AG04450 (cell line): ENCODE data around the gene MIGA1. TPM values are rescaled to one million over a fixed set of nuclear protein-coding genes. Genes with fewer than 3 reads are reported as not detected.

Experiments
- CTCF ChIA-PET: fragments of 300-600, 350-600 bp; formaldehyde crosslinking; extraction: SDS; loops from one replicate; lab custom pipeline; 2022; ENCODE audit warnings: antibody characterized with exemption, inconsistent platforms; lab: Charles Lee
- POLR2A ChIA-PET: fragments of 350-600 bp; formaldehyde crosslinking; extraction: SDS; loops from one replicate; lab custom pipeline; 2021; ENCODE audit warnings: antibody characterized with exemption, inconsistent platforms; lab: Yijun Ruan, JAX
- DNase-seq: peaks from one replicate; pipeline ENCODE4 v3.0.0-alpha.2; 2011; ENCODE audit warnings: low read depth, low spot score
- H3K27ac ChIP-seq: one replicate; pipeline ENCODE4 v1.5.1; 2012; ENCODE audit warnings: low read depth, low read length, control low read depth
- H3K27me3 ChIP-seq: one replicate; pipeline ENCODE4 v1.6.0; 2012; ENCODE audit warnings: low read length; ENCODE audit not compliant: control insufficient read depth, insufficient read depth
- H3K4me3 ChIP-seq: 2 replicates; pipeline ENCODE4 v1.5.1; 2011; ENCODE audit warnings: mild to moderate bottlenecking, low read depth, low read length, control low read depth
- H3K9me3 ChIP-seq: 2 replicates; pipeline ENCODE4 v1.5.1; 2012; ENCODE audit warnings: low read length; ENCODE audit not compliant: control insufficient read depth, insufficient read depth
- polyA plus RNA-seq: library from polyadenylated mRNA; depleted of rRNA; stranded (reverse); fragments of >200 nt; gene quantifications from 2 replicates; pipeline ENCODE4 v1.2.3, GENCODE V29; 2011
- TF ChIP-seq, protein P1 (sequence below): IDR thresholded peaks from 2 replicates; pipeline ENCODE4 v1.5.1; 2011; ENCODE audit warnings: low read depth, low read length, control low read depth, inconsistent platforms

MIGA1 gene
- polyA plus RNA-seq, 1 experiment, result 5.5 TPM

DNA sequence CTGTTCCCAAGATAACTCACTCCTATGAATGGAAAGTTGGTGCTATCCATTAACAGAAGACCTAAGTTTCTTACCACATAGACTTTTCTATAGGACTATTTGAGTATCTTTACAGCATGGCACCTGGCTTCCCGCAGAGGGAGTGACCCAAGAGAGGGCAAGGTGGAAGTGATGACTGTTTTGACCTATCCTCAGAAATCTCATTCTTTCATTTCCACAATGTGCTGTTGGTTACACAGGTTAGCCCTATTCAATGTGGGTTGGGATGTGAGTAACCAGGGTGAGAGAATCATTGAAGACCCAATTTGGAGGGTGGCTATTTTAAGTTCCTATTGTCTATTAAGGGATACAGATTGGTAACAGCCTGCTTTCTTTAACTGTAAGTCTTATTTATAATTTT is 70.6 kb downstream of the MIGA1 start:
- TF ChIP-seq, protein P1, sequence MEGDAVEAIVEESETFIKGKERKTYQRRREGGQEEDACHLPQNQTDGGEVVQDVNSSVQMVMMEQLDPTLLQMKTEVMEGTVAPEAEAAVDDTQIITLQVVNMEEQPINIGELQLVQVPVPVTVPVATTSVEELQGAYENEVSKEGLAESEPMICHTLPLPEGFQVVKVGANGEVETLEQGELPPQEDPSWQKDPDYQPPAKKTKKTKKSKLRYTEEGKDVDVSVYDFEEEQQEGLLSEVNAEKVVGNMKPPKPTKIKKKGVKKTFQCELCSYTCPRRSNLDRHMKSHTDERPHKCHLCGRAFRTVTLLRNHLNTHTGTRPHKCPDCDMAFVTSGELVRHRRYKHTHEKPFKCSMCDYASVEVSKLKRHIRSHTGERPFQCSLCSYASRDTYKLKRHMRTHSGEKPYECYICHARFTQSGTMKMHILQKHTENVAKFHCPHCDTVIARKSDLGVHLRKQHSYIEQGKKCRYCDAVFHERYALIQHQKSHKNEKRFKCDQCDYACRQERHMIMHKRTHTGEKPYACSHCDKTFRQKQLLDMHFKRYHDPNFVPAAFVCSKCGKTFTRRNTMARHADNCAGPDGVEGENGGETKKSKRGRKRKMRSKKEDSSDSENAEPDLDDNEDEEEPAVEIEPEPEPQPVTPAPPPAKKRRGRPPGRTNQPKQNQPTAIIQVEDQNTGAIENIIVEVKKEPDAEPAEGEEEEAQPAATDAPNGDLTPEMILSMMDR, result no peak
- CTCF ChIA-PET, result no interaction called here
- DNase-seq, result no peak
- Histone ChIP-seq H3K9me3 (no peaks in the 10 kb centered on the region), H3K4me3 (no peak overlapping the region), H3K27me3 (no peaks in the 10 kb centered on the region), H3K27ac (no peak overlapping the region)
- POLR2A ChIA-PET, result no interaction called here

DNA sequence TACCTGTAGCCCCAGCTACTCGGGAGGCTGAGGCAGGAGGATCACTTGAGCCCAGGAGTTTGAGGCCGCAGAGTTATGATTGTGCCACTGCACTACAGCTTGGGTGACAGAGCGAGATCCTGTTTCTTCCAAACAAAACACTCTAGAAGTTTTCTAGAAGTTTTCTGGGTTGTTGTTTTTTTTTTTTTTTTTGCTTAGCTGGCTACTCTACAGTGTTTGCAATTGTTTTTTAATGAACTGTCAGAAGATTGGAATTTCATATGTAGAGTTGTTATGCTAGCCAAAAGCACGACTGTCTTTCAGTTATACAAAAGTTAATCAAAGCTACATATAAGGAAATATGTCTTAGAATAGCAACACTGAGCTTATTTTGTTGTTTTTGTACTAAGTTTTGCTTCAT is 78.1 kb downstream of the MIGA1 start:
- TF ChIP-seq, protein P1, result no peak
- Histone ChIP-seq H3K27ac (peak overlapping the region; percentile 39), H3K4me3 (no peak overlapping the region), H3K9me3 (peaks cover 3% of the 10 kb centered on the region; the same call in 1 of the 2 replicates), H3K27me3 (no peaks in the 10 kb centered on the region)
- DNase-seq, result no peak
- CTCF ChIA-PET, result interaction anchor here (0.6 kb wide), 1 partner anchor 11 kb away, joined by 3 read pairs; no protein-coding TSS in a partner anchor
- POLR2A ChIA-PET, result interaction anchor here (0.5 to 1.3 kb wide), 10 partner anchors 9 to 256 kb away, joined by 3 to 8 read pairs (median 6); partner anchors contain the start of gene NEXN

DNA sequence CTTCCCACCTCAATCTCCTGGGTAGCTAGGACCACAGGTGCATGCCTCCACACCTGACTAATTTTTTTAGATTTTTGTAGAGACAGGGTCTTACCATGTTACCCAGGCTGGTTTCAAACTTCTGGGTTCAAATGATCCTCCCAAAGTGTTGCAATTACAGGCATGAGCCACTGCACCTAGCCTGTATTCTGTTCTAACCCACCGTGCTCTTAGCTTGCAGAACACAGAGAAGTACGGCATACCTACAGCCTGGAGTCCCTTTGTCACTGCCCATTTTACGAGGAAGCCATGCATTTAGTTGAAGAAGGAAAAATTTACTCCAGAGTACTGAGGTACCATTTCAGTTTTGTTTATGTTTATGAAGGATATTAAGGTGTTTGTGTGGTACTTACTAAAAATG is 79.3 kb downstream of the MIGA1 start:
- ChIA-PET POLR2A (no interaction called here), CTCF (interaction anchor here (0.7 to 0.9 kb wide), 3 partner anchors 9 to 33 kb away, joined by 3 to 4 read pairs (median 3); no protein-coding TSS in a partner anchor)
- Histone ChIP-seq H3K27me3 (no peaks in the 10 kb centered on the region), H3K4me3 (no peak overlapping the region), H3K9me3 (peaks cover 3% of the 10 kb centered on the region; the same call in 1 of the 2 replicates), H3K27ac (no peak overlapping the region)
- TF ChIP-seq, protein P1, result no peak
- no peak for DNase-seq

DNA sequence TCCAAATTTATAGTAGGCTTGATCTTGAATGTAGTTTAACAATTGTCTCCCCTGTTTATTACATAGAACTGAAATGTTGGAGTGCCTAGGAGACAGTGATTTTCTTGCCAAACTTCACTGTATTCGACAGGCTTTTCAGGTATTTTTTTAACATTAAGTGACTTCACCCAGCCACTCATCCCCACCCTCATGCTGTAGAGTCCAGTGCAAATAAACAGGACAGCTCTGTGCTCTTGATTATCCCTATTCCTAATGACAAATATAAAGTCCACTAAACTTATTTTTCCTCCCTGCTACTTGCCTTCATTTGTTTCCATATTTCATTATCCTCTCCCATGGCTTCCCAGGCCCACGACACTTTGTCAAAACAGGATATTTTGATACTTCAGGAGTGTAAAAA is 79.8 kb downstream of the MIGA1 start:
- H3K27ac ChIP-seq, result no peak overlapping the region
- H3K4me3 ChIP-seq, result no peak overlapping the region
- TF ChIP-seq, protein P1, result no peak
- H3K27me3 ChIP-seq, result no peaks in the 10 kb centered on the region
- POLR2A ChIA-PET, result no interaction called here
- DNase-seq, result no peak
- CTCF ChIA-PET, result no interaction called here
- peaks cover 3% of the 10 kb centered on the region; the same call in 1 of the 2 replicates for H3K9me3 ChIP-seq

DNA sequence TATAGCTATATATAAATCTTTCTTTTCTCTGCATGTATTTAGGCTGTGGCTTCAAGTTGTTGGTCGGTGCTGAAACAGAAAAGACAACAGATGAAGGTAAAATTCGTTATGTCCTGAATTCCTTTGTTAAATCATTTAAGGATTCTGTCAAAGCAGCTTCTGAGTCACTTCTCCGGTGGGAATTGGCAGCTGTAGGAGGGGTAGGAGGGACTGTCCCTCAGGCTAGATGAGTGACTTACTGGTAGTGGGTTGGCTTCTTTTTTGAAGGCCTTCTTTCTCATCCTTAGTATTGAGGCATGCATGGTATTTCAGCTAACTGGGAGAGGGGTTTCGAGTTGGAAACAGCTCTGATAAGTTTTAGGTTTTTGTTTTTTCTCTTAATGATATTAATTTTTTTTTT is 86.8 kb downstream of the MIGA1 start:
- no peak for DNase-seq
- TF ChIP-seq, protein P1, result no peak
- Histone ChIP-seq H3K27ac (no peak overlapping the region), H3K4me3 (no peak overlapping the region), H3K27me3 (no peaks in the 10 kb centered on the region), H3K9me3 (no peaks in the 10 kb centered on the region)
- CTCF ChIA-PET, result interaction anchor here (1.0 kb wide), 1 partner anchor 15 kb away, joined by 3 read pairs; no protein-coding TSS in a partner anchor
- POLR2A ChIA-PET, result interaction anchor here (0.6 kb wide), 1 partner anchor 9 kb away, joined by 3 read pairs; no protein-coding TSS in a partner anchor
